GM12878 (cell line): Measurements from ENCODE around the gene IL1RL1. TPM values are rescaled to one million over a fixed set of nuclear protein-coding genes. Genes with fewer than 3 reads are reported as not detected.

ENCODE experiments used
- ATAC-seq: fragments of 200-7000 bp; cut with Tn5 transposase; 3 replicates; pipeline ENCODE4 v1.9.1; 2020; ENCODE audit warnings: mild to moderate bottlenecking, moderate library complexity
- BruUV-seq: library from RNA; stranded (reverse); fragments of 400-500 nt; replicated peaks from 2 replicates; lab custom pipeline; 2021; lab: Mats Ljungman, UMichigan
- CTCF ChIA-PET: fragments of 300-600 bp; sonication (Branson Sonifier 250); formaldehyde crosslinking; extraction: SDS; loops from one replicate; lab custom pipeline; 2021; ENCODE audit warnings: inconsistent platforms; lab: Yijun Ruan, JAX
- POLR2A ChIA-PET: fragments of 350-600 bp; formaldehyde crosslinking; extraction: SDS; loops from one replicate; lab custom pipeline; 2021; ENCODE audit warnings: inconsistent platforms; lab: Charles Lee
- RAD21 ChIA-PET: fragments of 300-600 bp; sonication (Branson Sonifier 250); formaldehyde crosslinking; loops from one replicate; lab custom pipeline; 2023; ENCODE audit warnings: antibody characterized with exemption; ENCODE audit not compliant: unreplicated experiment; lab: Charles Lee
- SMC1A ChIA-PET: fragments of 300-600 bp; sonication (Branson Sonifier 250); formaldehyde crosslinking; loops from one replicate; lab custom pipeline; 2023; ENCODE audit not compliant: unreplicated experiment, uncharacterized antibody; lab: Charles Lee
- DNase-seq: peaks from one replicate; pipeline ENCODE4 v3.0.0-alpha.2; 2011; ENCODE audit warnings: low read depth, low spot score
- FAIRE-seq: peaks from 3 replicates; lab custom pipeline; 2011; peaks lifted over from hg19 to GRCh38; lab: Jason Lieb, UNC
- H2AFZ ChIP-seq: 2 replicates; pipeline ENCODE4 v1.6.0; 2011; ENCODE audit warnings: low read depth, low read length, control low read depth; ENCODE audit not compliant: control insufficient read depth
- H3K27ac ChIP-seq: 2 replicates; pipeline ENCODE4 v1.5.1; 2011; ENCODE audit warnings: control low read depth; ENCODE audit not compliant: control insufficient read depth, insufficient read depth
- H3K27me3 ChIP-seq, 2 experiments: replicated peaks in 1 of 2; 2 replicates each; pipeline versions ENCODE4 v1.6.0 to v1.6.1; 2011; ENCODE audit warnings: low read length in 1 of 2; ENCODE audit not compliant: control insufficient read depth in 2 of 2, insufficient read depth in 2 of 2
- H3K36me3 ChIP-seq, 2 experiments: 2 replicates each; pipeline ENCODE4 v1.5.1; 2011; ENCODE audit warnings: low read length in 1 of 2; ENCODE audit not compliant: control insufficient read depth in 2 of 2, insufficient read depth in 2 of 2
- H3K4me1 ChIP-seq: 2 replicates; pipeline ENCODE4 v1.6.1; 2011; ENCODE audit warnings: mild to moderate bottlenecking, low read length, moderate library complexity, mixed read lengths; ENCODE audit not compliant: control insufficient read depth, insufficient read depth
- H3K4me2 ChIP-seq: 2 replicates; pipeline ENCODE4 v1.6.0; 2011; ENCODE audit warnings: control low read depth; ENCODE audit not compliant: control insufficient read depth, insufficient read depth
- H3K4me3 ChIP-seq: fragments of 200-600 bp; sonication (generic); 2 replicates; pipeline ENCODE4 v1.5.1; 2016
- H3K79me2 ChIP-seq: 2 replicates; pipeline ENCODE4 v1.6.0; 2011; ENCODE audit warnings: low read length; ENCODE audit not compliant: control insufficient read depth, insufficient read depth
- H3K9ac ChIP-seq: 2 replicates; pipeline ENCODE4 v1.8.0; 2011; ENCODE audit warnings: low read length, control low read depth, mixed read lengths; ENCODE audit not compliant: control insufficient read depth, insufficient read depth
- H3K9me3 ChIP-seq: replicated peaks from 3 replicates; pipeline ENCODE4 v1.5.1; 2011; ENCODE audit warnings: mild to moderate bottlenecking, low read length; ENCODE audit not compliant: control insufficient read depth, insufficient read depth
- H4K20me1 ChIP-seq: 2 replicates; pipeline ENCODE4 v1.6.0; 2011; ENCODE audit not compliant: control insufficient read depth, insufficient read depth
- ATF2 ChIP-seq: IDR thresholded peaks from 2 replicates; pipeline ENCODE4 v1.6.1; 2012; ENCODE audit warnings: low read length, inconsistent platforms
- BACH1 ChIP-seq: fragments of 450-650 bp; IDR thresholded peaks from 2 replicates; pipeline ENCODE4 v1.6.1; 2017; ENCODE audit warnings: mild to moderate bottlenecking, borderline replicate concordance
- CREM ChIP-seq: IDR thresholded peaks from 2 replicates; pipeline ENCODE4 v1.6.1; 2014; ENCODE audit warnings: antibody characterized with exemption, low read depth
- HCFC1 ChIP-seq: fragments of 150-350 bp; IDR thresholded peaks from 2 replicates; pipeline ENCODE4 v1.6.1; 2014; ENCODE audit warnings: low read length
- IRF5 ChIP-seq: fragments of 450-650 bp; IDR thresholded peaks from 2 replicates; pipeline ENCODE4 v1.6.1; 2017; ENCODE audit warnings: borderline replicate concordance
- JUND ChIP-seq: IDR thresholded peaks from 2 replicates; pipeline ENCODE4 v1.6.1; 2012; ENCODE audit warnings: low read depth, mild to moderate bottlenecking, low read length, improper control_type of control experiment, moderate library complexity
- NFXL1 ChIP-seq: fragments of 450-650 bp; IDR thresholded peaks from 2 replicates; pipeline ENCODE4 v1.6.1; 2017; ENCODE audit warnings: antibody characterized with exemption, mild to moderate bottlenecking, borderline replicate concordance
- NR2C2 ChIP-seq: IDR thresholded peaks from 2 replicates; pipeline ENCODE4 v1.6.1; 2011; ENCODE audit warnings: borderline replicate concordance, low read depth; ENCODE audit not compliant: control insufficient read depth, insufficient read length
- RUNX3 ChIP-seq: IDR thresholded peaks from 2 replicates; pipeline ENCODE4 v1.6.1; 2012; ENCODE audit warnings: low read length, inconsistent platforms
- YY1 ChIP-seq: IDR thresholded peaks from 2 replicates; pipeline ENCODE4 v1.6.1; 2011; ENCODE audit warnings: low read depth, mild to moderate bottlenecking, low read length
- ZNF687 ChIP-seq: fragments of 450-650 bp; IDR thresholded peaks from 2 replicates; pipeline ENCODE4 v1.6.1; 2017; ENCODE audit warnings: mild to moderate bottlenecking, moderate library complexity
- WGBS: methylation state at CpG from one replicate; pipeline ENCODE4 v1.1.6; 2016; ENCODE audit warnings: low lambda C conversion rate; ENCODE audit not compliant: insufficient replicate concordance, insufficient coverage; ENCODE audit errors: missing lambda C conversion rate; 5-methylcytosine and 5-hydroxymethylcytosine counted together
- in situ Hi-C: fragments of 300-500 bp; cut with MboI; formaldehyde crosslinking; loops from 9 replicates; pipeline ENCODE4 v1.14.3; 2018; ENCODE audit warnings: mixed read lengths
- intact Hi-C: fragments of 100-400 bp; cut with micrococcal nuclease; formaldehyde crosslinking; loops from one replicate; pipeline ENCODE4 v1.14.2; 2022; ENCODE audit not compliant: unreplicated experiment
- polyA plus RNA-seq, 11 experiments: library from polyadenylated mRNA; depleted of rRNA in 4 of 11; unstranded in 6 of 11; stranded (reverse) in 5 of 11; fragments of >200 nt; fragmentation: Nextera tagmentation in 4 of 11; fragmentation: Illumina TruSeq in 1 of 11; extraction: Ambion mirVana in 4 of 11; extraction: Trizol in 1 of 11; gene quantifications; 1 replicate in 1 of 11; 2 replicates in 10 of 11; pipeline versions ENCODE4 v1.2.1 to v1.2.3, GENCODE V29; 2011 to 2016; ENCODE audit warnings: inconsistent platforms in 2 of 11, missing spikeins in 2 of 11, low read depth in 1 of 11
- total RNA-seq, 4 experiments: library from RNA; depleted of rRNA in 3 of 4; stranded (reverse); fragments of >200 nt in 3 of 4; fragmentation: Illumina TruSeq in 1 of 4; extraction: Trizol in 1 of 4; gene quantifications; 2 replicates each; pipeline versions ENCODE4 v1.2.1 to v1.2.3, GENCODE V29; 2013 to 2021

The IL1RL1 gene
- total and polyA plus RNA-seq, 10 of the 15 experiments (the other 5 are each of a cell fraction or from before 2014, with no cell fraction given), result 0.08 to 0.18 TPM; not detected in 8

GRCh38 chr2:102386004-102386403 lies 74.6 kb downstream of the IL1RL1 start:
- Histone ChIP-seq H3K9ac (no peak overlapping the region), H4K20me1 (no peaks in the 10 kb centered on the region), H3K27me3 (no peaks in the 10 kb centered on the region), H3K4me1 (peaks cover 29% of the 10 kb centered on the region), H3K4me3 (no peak overlapping the region), H3K79me2 (no peaks in the 10 kb centered on the region), H3K4me2 (no peak overlapping the region), H3K27ac (peak overlapping the region; percentile 56), H3K9me3 (peaks cover 19% of the 10 kb centered on the region), H2AFZ (no peak overlapping the region), H3K36me3 (peaks cover 3 to 10% of the 10 kb centered on the region in 2 experiments; a peak in 3 of 4 replicates)
- TF ChIP-seq CREM, result no peak
- no peak for TF ChIP-seq BACH1
- no peak for TF ChIP-seq ZNF687
- no peak for TF ChIP-seq NR2C2
- no peak for TF ChIP-seq HCFC1
- no peak for TF ChIP-seq JUND
- no peak for TF ChIP-seq YY1
- no peak for TF ChIP-seq ATF2
- no peak for TF ChIP-seq IRF5
- TF ChIP-seq RUNX3, result no peak
- TF ChIP-seq NFXL1, result no peak
- SMC1A ChIA-PET, result interaction anchor here (1.0 to 1.2 kb wide), 2 partner anchors 11 to 30 kb away, joined by 3 read pairs; no protein-coding TSS in a partner anchor
- in situ Hi-C loops, result no loop called here
- DNase-seq (no peak), ATAC-seq (no peak), FAIRE-seq (no peak)
- BruUV-seq, result no TSS peak
- POLR2A ChIA-PET, result no interaction called here
- RAD21 ChIA-PET, result interaction anchor here (2.6 kb wide), 1 partner anchor 28 kb away, joined by 8 read pairs; no protein-coding TSS in a partner anchor
- CTCF ChIA-PET, result no interaction called here
- WGBS, result 30% methylated on average over 3 of the region's 3 CpGs
- intact Hi-C loops, result no loop called here
